Neural progenitor cell (in vitro differentiated cells): ENCODE results near the gene PLCG2.

Experiments used
- CTCF ChIP-seq: fragments of 200-600 bp; sonication (generic); IDR thresholded peaks from 2 replicates; pipeline ENCODE4 v1.5.1; 2017; ENCODE audit warnings: antibody characterized with exemption, mild to moderate bottlenecking
- EZH2 ChIP-seq: fragments of 200-600 bp; sonication (generic); IDR thresholded peaks from 2 replicates; pipeline ENCODE4 v1.6.1; 2017; ENCODE audit warnings: antibody characterized with exemption, mild to moderate bottlenecking, moderate library complexity

GRCh38 chr16:81994485-81994884, 215.4 kb downstream of the PLCG2 start:
- peak; percentile 37 for TF ChIP-seq CTCF
- no peak for TF ChIP-seq EZH2
